ENCODE measurements around the gene TBC1D16. TPM values are rescaled to one million over a fixed set of nuclear protein-coding genes. Genes with fewer than 3 reads are reported as not detected.

Gene TBC1D16
- total and polyA plus RNA-seq, 2 donors (not counting 1 experiment from before 2014, with no cell fraction given) = 8.3 to 30.4 TPM

DNA sequence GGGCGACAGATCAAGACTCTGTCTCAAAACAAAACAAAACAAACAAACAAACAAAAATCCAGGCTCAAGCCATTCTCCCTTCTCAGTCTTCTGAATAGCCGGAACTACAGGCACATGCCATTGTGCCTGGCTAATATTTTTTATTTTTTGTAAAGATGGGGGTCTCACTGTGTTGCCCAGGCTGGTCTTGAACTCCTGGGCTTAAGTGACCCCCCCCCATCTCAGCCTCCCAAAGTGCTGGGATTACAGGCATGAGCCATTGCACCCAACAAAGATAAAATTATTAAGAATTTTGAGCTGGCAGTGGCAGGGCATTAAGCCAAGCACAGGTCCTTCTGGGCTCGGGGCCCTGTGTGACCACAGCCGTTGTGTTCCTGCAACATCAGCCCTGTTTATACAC, 126.6 kb downstream of the TBC1D16 start:
- no peak overlapping the region for H2AFZ ChIP-seq (ENCODE audit: low read length)
- no peak overlapping the region for H3K9ac ChIP-seq (ENCODE audit: insufficient read depth, low read length)
- no peak overlapping the region for H3K4me2 ChIP-seq (ENCODE audit: extremely low read depth, insufficient read depth, low read length)
- H3K4me3 ChIP-seq (replicated peaks in 1 of 4; ENCODE audit: control extremely low read depth in 1 of 4, insufficient read depth in 1 of 4, low read depth in 3 of 4, low read length in 4 of 4) = no peak overlapping the region
- no peaks in the 10 kb centered on the region for H3K27me3 ChIP-seq (ENCODE audit: control insufficient read depth, insufficient read depth, low read length)
- no peak overlapping the region for H3K27ac ChIP-seq (ENCODE audit: insufficient read depth, low read length)
- no peak for DNase-seq (ENCODE audit: low read depth in 2 of 2)
- H3K4me1 ChIP-seq (ENCODE audit: control insufficient read depth, extremely low read depth, insufficient read depth, low read length) = no peaks in the 10 kb centered on the region
- no peak for TF ChIP-seq EZH2 (IDR thresholded peaks at IDR 0.05; ENCODE audit: low read length, missing control alignments)
- TF ChIP-seq, protein P1, sequence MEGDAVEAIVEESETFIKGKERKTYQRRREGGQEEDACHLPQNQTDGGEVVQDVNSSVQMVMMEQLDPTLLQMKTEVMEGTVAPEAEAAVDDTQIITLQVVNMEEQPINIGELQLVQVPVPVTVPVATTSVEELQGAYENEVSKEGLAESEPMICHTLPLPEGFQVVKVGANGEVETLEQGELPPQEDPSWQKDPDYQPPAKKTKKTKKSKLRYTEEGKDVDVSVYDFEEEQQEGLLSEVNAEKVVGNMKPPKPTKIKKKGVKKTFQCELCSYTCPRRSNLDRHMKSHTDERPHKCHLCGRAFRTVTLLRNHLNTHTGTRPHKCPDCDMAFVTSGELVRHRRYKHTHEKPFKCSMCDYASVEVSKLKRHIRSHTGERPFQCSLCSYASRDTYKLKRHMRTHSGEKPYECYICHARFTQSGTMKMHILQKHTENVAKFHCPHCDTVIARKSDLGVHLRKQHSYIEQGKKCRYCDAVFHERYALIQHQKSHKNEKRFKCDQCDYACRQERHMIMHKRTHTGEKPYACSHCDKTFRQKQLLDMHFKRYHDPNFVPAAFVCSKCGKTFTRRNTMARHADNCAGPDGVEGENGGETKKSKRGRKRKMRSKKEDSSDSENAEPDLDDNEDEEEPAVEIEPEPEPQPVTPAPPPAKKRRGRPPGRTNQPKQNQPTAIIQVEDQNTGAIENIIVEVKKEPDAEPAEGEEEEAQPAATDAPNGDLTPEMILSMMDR (conservative IDR thresholded peaks at IDR 0.05 in 1 of 2, IDR thresholded peaks at IDR 0.05 in 1 of 2; ENCODE audit: low read depth in 1 of 2, low read length in 2 of 2) = no peak
- no peaks in the 10 kb centered on the region for H3K79me2 ChIP-seq (ENCODE audit: control insufficient read depth, insufficient read depth, low read length)
- no peaks in the 10 kb centered on the region for H3K9me3 ChIP-seq (ENCODE audit: control insufficient read depth, insufficient read depth, low read depth, low read length)
- no peaks in the 10 kb centered on the region for H3K36me3 ChIP-seq (ENCODE audit: control insufficient read depth, insufficient read depth, low read length)
- H4K20me1 ChIP-seq (ENCODE audit: control insufficient read depth, extremely low read depth, insufficient read depth, low read length) = no peaks in the 10 kb centered on the region

DNA sequence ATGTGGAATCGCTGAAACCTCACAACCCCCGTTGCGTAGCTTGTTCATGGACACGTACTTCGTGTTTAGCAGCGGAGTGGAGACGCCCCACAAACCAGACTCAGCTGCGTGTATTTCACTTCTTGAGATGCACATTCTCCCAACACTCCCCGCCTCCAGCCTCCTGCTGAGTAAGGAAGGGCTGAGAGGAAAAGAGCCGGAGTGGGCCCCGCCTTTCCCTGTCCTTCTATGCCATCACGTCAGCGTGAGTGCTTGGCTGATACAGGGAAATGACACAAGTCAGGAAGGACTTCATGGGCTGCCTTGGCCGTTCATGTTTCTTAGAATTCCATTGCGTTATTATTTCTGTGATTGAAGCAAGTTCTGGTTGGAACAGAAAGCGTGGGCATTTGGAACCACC, 127.8 kb downstream of the TBC1D16 start:
- Histone ChIP-seq H4K20me1 (ENCODE audit: control insufficient read depth, extremely low read depth, insufficient read depth, low read length) (no peaks in the 10 kb centered on the region), H3K36me3 (ENCODE audit: control insufficient read depth, insufficient read depth, low read length) (no peaks in the 10 kb centered on the region), H3K9ac (ENCODE audit: insufficient read depth, low read length) (no peak overlapping the region), H3K4me2 (ENCODE audit: extremely low read depth, insufficient read depth, low read length) (no peak overlapping the region), H3K27ac (ENCODE audit: insufficient read depth, low read length) (no peak overlapping the region), H3K4me3 (replicated peaks in 1 of 4; ENCODE audit: control extremely low read depth in 1 of 4, insufficient read depth in 1 of 4, low read depth in 3 of 4, low read length in 4 of 4) (no peak overlapping the region), H3K9me3 (ENCODE audit: control insufficient read depth, insufficient read depth, low read depth, low read length) (no peaks in the 10 kb centered on the region), H3K79me2 (ENCODE audit: control insufficient read depth, insufficient read depth, low read length) (no peaks in the 10 kb centered on the region), H3K4me1 (ENCODE audit: control insufficient read depth, extremely low read depth, insufficient read depth, low read length) (no peaks in the 10 kb centered on the region), H2AFZ (ENCODE audit: low read length) (no peak overlapping the region), H3K27me3 (ENCODE audit: control insufficient read depth, insufficient read depth, low read length) (no peaks in the 10 kb centered on the region)
- DNase-seq (ENCODE audit: low read depth in 2 of 2) = peak in 1 of 2 donors; percentile 45
- no peak for TF ChIP-seq EZH2 (IDR thresholded peaks at IDR 0.05; ENCODE audit: low read length, missing control alignments)
- TF ChIP-seq, protein P1 (conservative IDR thresholded peaks at IDR 0.05 in 1 of 2, IDR thresholded peaks at IDR 0.05 in 1 of 2; ENCODE audit: low read depth in 1 of 2, low read length in 2 of 2) = no peak

DNA sequence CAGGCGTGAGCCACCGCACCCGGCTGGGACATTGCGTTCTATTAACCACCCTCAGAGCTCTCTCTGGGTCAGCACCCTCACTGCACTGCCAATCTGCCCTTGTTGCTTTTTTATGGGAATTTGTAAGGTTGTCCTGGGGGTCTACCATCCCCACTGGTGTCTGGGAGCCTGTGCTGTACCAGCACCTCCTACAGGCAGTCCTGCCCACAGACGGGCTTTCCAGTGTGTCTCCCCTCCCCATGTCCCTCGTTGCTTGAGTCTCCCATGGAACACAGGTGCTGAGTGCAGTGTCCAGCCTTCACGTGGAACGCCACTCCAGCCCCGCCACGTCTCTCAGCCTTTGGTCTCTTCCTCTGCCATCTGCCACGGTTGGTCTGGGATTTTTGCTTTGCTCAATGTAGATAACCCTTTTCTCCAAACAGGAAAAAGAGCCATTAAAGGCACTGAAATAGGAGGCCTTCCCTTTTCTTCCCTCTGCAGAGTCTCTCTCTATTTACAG, 128.4 kb downstream of the TBC1D16 start:
- Histone ChIP-seq H3K4me1 (ENCODE audit: control insufficient read depth, extremely low read depth, insufficient read depth, low read length) (no peaks in the 10 kb centered on the region), H3K36me3 (ENCODE audit: control insufficient read depth, insufficient read depth, low read length) (no peaks in the 10 kb centered on the region), H3K9me3 (ENCODE audit: control insufficient read depth, insufficient read depth, low read depth, low read length) (no peaks in the 10 kb centered on the region), H3K27me3 (ENCODE audit: control insufficient read depth, insufficient read depth, low read length) (peaks cover under 1% of the 10 kb centered on the region), H2AFZ (ENCODE audit: low read length) (no peak overlapping the region), H3K27ac (ENCODE audit: insufficient read depth, low read length) (no peak overlapping the region), H3K9ac (ENCODE audit: insufficient read depth, low read length) (no peak overlapping the region), H3K4me3 (replicated peaks in 1 of 4; ENCODE audit: control extremely low read depth in 1 of 4, insufficient read depth in 1 of 4, low read depth in 3 of 4, low read length in 4 of 4) (no peak overlapping the region), H4K20me1 (ENCODE audit: control insufficient read depth, extremely low read depth, insufficient read depth, low read length) (no peaks in the 10 kb centered on the region), H3K79me2 (ENCODE audit: control insufficient read depth, insufficient read depth, low read length) (no peaks in the 10 kb centered on the region), H3K4me2 (ENCODE audit: extremely low read depth, insufficient read depth, low read length) (no peak overlapping the region)
- no peak for DNase-seq (ENCODE audit: low read depth in 2 of 2)
- TF ChIP-seq, protein P1 (conservative IDR thresholded peaks at IDR 0.05 in 1 of 2, IDR thresholded peaks at IDR 0.05 in 1 of 2; ENCODE audit: low read depth in 1 of 2, low read length in 2 of 2) = no peak
- TF ChIP-seq EZH2 (IDR thresholded peaks at IDR 0.05; ENCODE audit: low read length, missing control alignments) = no peak
